ENCODE data around the gene SMCO4. TPM values are rescaled to one million over a fixed set of nuclear protein-coding genes. Genes with fewer than 3 reads are reported as not detected.

The SMCO4 gene
- total and polyA plus RNA-seq, 2 of the 8 experiments (the other 6 are each of a cell fraction or from before 2014, with no cell fraction given) = 33.2 to 53.9 TPM

GRCh38 chr11:93481279-93481678, 61.9 kb downstream of the SMCO4 start (continued):
- TF ChIP-seq, protein P1, sequence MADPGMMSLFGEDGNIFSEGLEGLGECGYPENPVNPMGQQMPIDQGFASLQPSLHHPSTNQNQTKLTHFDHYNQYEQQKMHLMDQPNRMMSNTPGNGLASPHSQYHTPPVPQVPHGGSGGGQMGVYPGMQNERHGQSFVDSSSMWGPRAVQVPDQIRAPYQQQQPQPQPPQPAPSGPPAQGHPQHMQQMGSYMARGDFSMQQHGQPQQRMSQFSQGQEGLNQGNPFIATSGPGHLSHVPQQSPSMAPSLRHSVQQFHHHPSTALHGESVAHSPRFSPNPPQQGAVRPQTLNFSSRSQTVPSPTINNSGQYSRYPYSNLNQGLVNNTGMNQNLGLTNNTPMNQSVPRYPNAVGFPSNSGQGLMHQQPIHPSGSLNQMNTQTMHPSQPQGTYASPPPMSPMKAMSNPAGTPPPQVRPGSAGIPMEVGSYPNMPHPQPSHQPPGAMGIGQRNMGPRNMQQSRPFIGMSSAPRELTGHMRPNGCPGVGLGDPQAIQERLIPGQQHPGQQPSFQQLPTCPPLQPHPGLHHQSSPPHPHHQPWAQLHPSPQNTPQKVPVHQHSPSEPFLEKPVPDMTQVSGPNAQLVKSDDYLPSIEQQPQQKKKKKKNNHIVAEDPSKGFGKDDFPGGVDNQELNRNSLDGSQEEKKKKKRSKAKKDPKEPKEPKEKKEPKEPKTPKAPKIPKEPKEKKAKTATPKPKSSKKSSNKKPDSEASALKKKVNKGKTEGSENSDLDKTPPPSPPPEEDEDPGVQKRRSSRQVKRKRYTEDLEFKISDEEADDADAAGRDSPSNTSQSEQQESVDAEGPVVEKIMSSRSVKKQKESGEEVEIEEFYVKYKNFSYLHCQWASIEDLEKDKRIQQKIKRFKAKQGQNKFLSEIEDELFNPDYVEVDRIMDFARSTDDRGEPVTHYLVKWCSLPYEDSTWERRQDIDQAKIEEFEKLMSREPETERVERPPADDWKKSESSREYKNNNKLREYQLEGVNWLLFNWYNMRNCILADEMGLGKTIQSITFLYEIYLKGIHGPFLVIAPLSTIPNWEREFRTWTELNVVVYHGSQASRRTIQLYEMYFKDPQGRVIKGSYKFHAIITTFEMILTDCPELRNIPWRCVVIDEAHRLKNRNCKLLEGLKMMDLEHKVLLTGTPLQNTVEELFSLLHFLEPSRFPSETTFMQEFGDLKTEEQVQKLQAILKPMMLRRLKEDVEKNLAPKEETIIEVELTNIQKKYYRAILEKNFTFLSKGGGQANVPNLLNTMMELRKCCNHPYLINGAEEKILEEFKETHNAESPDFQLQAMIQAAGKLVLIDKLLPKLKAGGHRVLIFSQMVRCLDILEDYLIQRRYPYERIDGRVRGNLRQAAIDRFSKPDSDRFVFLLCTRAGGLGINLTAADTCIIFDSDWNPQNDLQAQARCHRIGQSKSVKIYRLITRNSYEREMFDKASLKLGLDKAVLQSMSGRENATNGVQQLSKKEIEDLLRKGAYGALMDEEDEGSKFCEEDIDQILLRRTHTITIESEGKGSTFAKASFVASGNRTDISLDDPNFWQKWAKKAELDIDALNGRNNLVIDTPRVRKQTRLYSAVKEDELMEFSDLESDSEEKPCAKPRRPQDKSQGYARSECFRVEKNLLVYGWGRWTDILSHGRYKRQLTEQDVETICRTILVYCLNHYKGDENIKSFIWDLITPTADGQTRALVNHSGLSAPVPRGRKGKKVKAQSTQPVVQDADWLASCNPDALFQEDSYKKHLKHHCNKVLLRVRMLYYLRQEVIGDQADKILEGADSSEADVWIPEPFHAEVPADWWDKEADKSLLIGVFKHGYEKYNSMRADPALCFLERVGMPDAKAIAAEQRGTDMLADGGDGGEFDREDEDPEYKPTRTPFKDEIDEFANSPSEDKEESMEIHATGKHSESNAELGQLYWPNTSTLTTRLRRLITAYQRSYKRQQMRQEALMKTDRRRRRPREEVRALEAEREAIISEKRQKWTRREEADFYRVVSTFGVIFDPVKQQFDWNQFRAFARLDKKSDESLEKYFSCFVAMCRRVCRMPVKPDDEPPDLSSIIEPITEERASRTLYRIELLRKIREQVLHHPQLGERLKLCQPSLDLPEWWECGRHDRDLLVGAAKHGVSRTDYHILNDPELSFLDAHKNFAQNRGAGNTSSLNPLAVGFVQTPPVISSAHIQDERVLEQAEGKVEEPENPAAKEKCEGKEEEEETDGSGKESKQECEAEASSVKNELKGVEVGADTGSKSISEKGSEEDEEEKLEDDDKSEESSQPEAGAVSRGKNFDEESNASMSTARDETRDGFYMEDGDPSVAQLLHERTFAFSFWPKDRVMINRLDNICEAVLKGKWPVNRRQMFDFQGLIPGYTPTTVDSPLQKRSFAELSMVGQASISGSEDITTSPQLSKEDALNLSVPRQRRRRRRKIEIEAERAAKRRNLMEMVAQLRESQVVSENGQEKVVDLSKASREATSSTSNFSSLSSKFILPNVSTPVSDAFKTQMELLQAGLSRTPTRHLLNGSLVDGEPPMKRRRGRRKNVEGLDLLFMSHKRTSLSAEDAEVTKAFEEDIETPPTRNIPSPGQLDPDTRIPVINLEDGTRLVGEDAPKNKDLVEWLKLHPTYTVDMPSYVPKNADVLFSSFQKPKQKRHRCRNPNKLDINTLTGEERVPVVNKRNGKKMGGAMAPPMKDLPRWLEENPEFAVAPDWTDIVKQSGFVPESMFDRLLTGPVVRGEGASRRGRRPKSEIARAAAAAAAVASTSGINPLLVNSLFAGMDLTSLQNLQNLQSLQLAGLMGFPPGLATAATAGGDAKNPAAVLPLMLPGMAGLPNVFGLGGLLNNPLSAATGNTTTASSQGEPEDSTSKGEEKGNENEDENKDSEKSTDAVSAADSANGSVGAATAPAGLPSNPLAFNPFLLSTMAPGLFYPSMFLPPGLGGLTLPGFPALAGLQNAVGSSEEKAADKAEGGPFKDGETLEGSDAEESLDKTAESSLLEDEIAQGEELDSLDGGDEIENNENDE (IDR thresholded peaks at IDR 0.05; ENCODE audit: insufficient replicate concordance, low read length) = no peak
- TF ChIP-seq YY1 (IDR thresholded peaks at IDR 0.05; ENCODE audit: low read depth, low read length) (no peak), GTF2F1 (IDR thresholded peaks at IDR 0.05; ENCODE audit: borderline replicate concordance, low read depth, low read length) (no peak), SIN3A (conservative IDR thresholded peaks at IDR 0.05 in 1 of 2, IDR thresholded peaks at IDR 0.05 in 1 of 2; ENCODE audit: low read depth in 1 of 2, low read length in 2 of 2) (no peak), ZNF274 (IDR thresholded peaks at IDR 0.05; ENCODE audit: borderline replicate concordance, extremely low read depth, low read length) (no peak), JUN (IDR thresholded peaks at IDR 0.05; ENCODE audit: low read depth, low read length) (no peak), CHD1 (IDR thresholded peaks at IDR 0.05; ENCODE audit: low read depth, low read length) (no peak), NRF1 (IDR thresholded peaks at IDR 0.05; ENCODE audit: low read depth, low read length) (no peak), SRF (IDR thresholded peaks at IDR 0.05; ENCODE audit: low read depth, low read length) (no peak), CEBPB (IDR thresholded peaks at IDR 0.05; ENCODE audit: low read depth, low read length) (no peak)
